ENCODE measurements around the gene BNIP2.

DNA sequence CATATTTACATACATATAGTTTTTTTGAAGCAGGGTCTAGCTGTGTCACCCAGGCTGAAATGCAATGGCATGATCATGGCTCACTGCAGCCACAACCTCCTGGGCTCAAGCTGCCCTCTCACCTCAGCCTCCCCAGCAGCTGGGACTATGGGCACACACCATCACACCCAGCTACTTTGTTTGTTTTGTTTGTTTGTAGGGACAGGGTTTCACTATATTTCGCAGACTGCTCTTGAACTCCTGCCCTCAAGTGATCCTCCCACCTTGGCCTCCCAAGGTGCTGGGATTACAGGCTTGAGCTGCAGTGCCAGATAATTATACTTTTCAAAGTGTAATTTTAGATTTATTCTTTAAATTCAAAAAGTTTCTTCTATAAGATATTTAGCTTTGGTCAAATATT, 42.0 kb downstream of the BNIP2 start:
- TF ChIP-seq TAF1 (IDR thresholded peaks at IDR 0.05; ENCODE audit: low read depth, low read length): no peak
- no peak for TF ChIP-seq SPI1 (IDR thresholded peaks at IDR 0.05; ENCODE audit: low read depth, low read length)
- TF ChIP-seq POLR2A (IDR thresholded peaks at IDR 0.05; ENCODE audit: low read depth, low read length): no peak
- no peak for TF ChIP-seq POLR2AphosphoS5 (IDR thresholded peaks at IDR 0.05; ENCODE audit: low read depth, low read length)

All from GM12891 (cell line).